ENCODE results near the gene ZNF174. TPM values are rescaled to one million over a fixed set of nuclear protein-coding genes. Genes with fewer than 3 reads are reported as not detected.

The ZNF174 gene
- total and polyA plus RNA-seq, 2 of the 4 experiments (the other 2 are of a cell fraction), result 7.2 to 10.6 TPM

GRCh38 chr16:3377917-3378316 lies 23.1 kb upstream of the ZNF174 start:
- no peak overlapping the region for H2BK20ac ChIP-seq (ENCODE audit: low read depth, low read length)
- H3K9me1 ChIP-seq (ENCODE audit: insufficient read depth, low read length), result no peaks in the 10 kb centered on the region
- H2AK9ac ChIP-seq (replicated peaks; ENCODE audit: low read depth, low read length, poor library complexity), result no peak overlapping the region
- H3K14ac ChIP-seq (replicated peaks; ENCODE audit: low read depth, low read length), result no peak overlapping the region
- H3K36me3 ChIP-seq (ENCODE audit: control insufficient read depth, insufficient read depth, low read length), result peaks cover 18% of the 10 kb centered on the region
- peaks cover 5 to 10% of the 10 kb centered on the region in 2 experiments; a peak in 3 of 4 replicates for H3K79me1 ChIP-seq (ENCODE audit: low read depth in 1 of 2, low read length in 2 of 2)
- no peak overlapping the region for H3K4ac ChIP-seq (ENCODE audit: low read depth, low read length)
- H3K18ac ChIP-seq (ENCODE audit: low read depth, low read length), result no peak overlapping the region
- no peaks in the 10 kb centered on the region for H3K27me3 ChIP-seq (ENCODE audit: control insufficient read depth, insufficient read depth, low read length)
- no peak for TF ChIP-seq SMC3 (IDR thresholded peaks at IDR 0.05; ENCODE audit: low read depth, low read length)
- TF ChIP-seq CTCF (conservative IDR thresholded peaks at IDR 0.05; ENCODE audit: low read depth, low read length), result no peak
- no peak for TF ChIP-seq NFE2L2 (IDR thresholded peaks at IDR 0.05; ENCODE audit: low read depth, low read length)
- TF ChIP-seq FOS (IDR thresholded peaks at IDR 0.05; ENCODE audit: low read depth, low read length), result no peak
- no peak for TF ChIP-seq RFX5 (IDR thresholded peaks at IDR 0.05; ENCODE audit: low read depth, low read length)
- TF ChIP-seq RCOR1 (IDR thresholded peaks at IDR 0.05; ENCODE audit: insufficient replicate concordance, low read length), result no peak
- TF ChIP-seq MXI1 (IDR thresholded peaks at IDR 0.05; ENCODE audit: borderline replicate concordance, low read depth, low read length), result no peak
- no peak for TF ChIP-seq ELK1 (IDR thresholded peaks at IDR 0.05; ENCODE audit: borderline replicate concordance, low read depth, low read length)
- TF ChIP-seq CHD1 (IDR thresholded peaks at IDR 0.05; ENCODE audit: low read depth, low read length), result no peak
- no peak for TF ChIP-seq RAD21 (IDR thresholded peaks at IDR 0.05; ENCODE audit: low read length)
- TF ChIP-seq MAZ (IDR thresholded peaks at IDR 0.05; ENCODE audit: borderline replicate concordance, low read depth, low read length), result no peak
- no peak for TF ChIP-seq POLR2A (IDR thresholded peaks at IDR 0.05; ENCODE audit: low read depth, low read length)
- no peak for TF ChIP-seq BHLHE40 (IDR thresholded peaks at IDR 0.05; ENCODE audit: low read depth, low read length)
- TF ChIP-seq MAFK (IDR thresholded peaks at IDR 0.05; ENCODE audit: low read depth, low read length), result no peak
- no peak for TF ChIP-seq CEBPB (IDR thresholded peaks at IDR 0.05; ENCODE audit: low read depth, low read length)
- no peak for TF ChIP-seq USF2 (IDR thresholded peaks at IDR 0.05; ENCODE audit: low read depth, low read length)
- no peak overlapping the region for H3K23ac ChIP-seq (ENCODE audit: low read depth, low read length)
- dilution Hi-C loops (cut with HindIII; ENCODE audit: low sequenced_read_pairs, unreplicated experiment) (no loop called here), in situ Hi-C loops (cut with MboI; ENCODE audit: low sequenced_read_pairs) (no loop called here), intact Hi-C loops (cut with micrococcal nuclease) (no loop called here)
- no TSS peak for BruUV-seq (replicated peaks)
- H3K56ac ChIP-seq (ENCODE audit: extremely low read depth, insufficient read depth, low read length), result no peak overlapping the region
- H4K20me1 ChIP-seq (ENCODE audit: insufficient read depth, low read length), result no peaks in the 10 kb centered on the region; the same call in 1 of the 2 replicates
- no peak overlapping the region for H3K27ac ChIP-seq (ENCODE audit: insufficient read depth, low read length)
- no peak overlapping the region for H3K9ac ChIP-seq (ENCODE audit: low read depth, low read length)
- H4K5ac ChIP-seq (ENCODE audit: low read depth, low read length), result no peak overlapping the region
- H4K91ac ChIP-seq (ENCODE audit: insufficient read depth, low read depth, low read length), result no peak overlapping the region
- H2AFZ ChIP-seq (replicated peaks; ENCODE audit: low read length, poor library complexity), result no peak overlapping the region
- ATAC-seq (ENCODE audit: low read depth) (no peak), DNase-seq (no peak)
- H4K8ac ChIP-seq (ENCODE audit: low read depth in 2 of 2, low read length in 2 of 2), result no peak overlapping the region
- H2BK15ac ChIP-seq (ENCODE audit: low read depth, low read length), result no peak overlapping the region
- H3K9me3 ChIP-seq (ENCODE audit: control insufficient read depth, insufficient read depth, low read length), result peaks cover 68% of the 10 kb centered on the region
- H2BK120ac ChIP-seq (ENCODE audit: low read depth, low read length), result no peak overlapping the region
- H2AK5ac ChIP-seq (ENCODE audit: low read depth, low read length), result no peak overlapping the region
- H3K4me1 ChIP-seq (ENCODE audit: control insufficient read depth, insufficient read depth, low read length), result no peaks in the 10 kb centered on the region
- POLR2A ChIA-PET (ENCODE audit: unreplicated experiment), result no interaction called here
- CTCF ChIA-PET, result no interaction called here
- H3K4me2 ChIP-seq (ENCODE audit: low read depth, low read length), result no peak overlapping the region
- H3K4me3 ChIP-seq (ENCODE audit: insufficient read depth, low read depth, low read length), result no peak overlapping the region
- no peak overlapping the region for H2BK5ac ChIP-seq (ENCODE audit: low read depth, low read length, poor library complexity, severe bottlenecking)

All from IMR-90 (cell line).